A673 (cell line): ENCODE measurements around the gene LDLRAD3. TPM values are rescaled to one million over a fixed set of nuclear protein-coding genes. Genes with fewer than 3 reads are reported as not detected.
"Not testable (repeated sequence)": the region's sequence is repeated elsewhere in the genome, so short reads cannot be mapped to it uniquely, and the experiment has no call there.

ENCODE experiments used
- BruUV-seq: library from RNA; stranded (reverse); fragments of 400-500 nt; replicated peaks from 2 replicates; lab custom pipeline; 2021; lab: Mats Ljungman, UMichigan
- CTCF ChIA-PET: fragments of 300-600 bp; sonication (Branson Sonifier 250); formaldehyde crosslinking; loops from one replicate; lab custom pipeline; 2022; ENCODE audit warnings: antibody characterized with exemption; lab: Charles Lee
- POLR2A ChIA-PET: fragments of 300-600 bp; sonication (Branson Sonifier 250); formaldehyde crosslinking; loops from one replicate; lab custom pipeline; 2022; ENCODE audit warnings: antibody characterized with exemption; ENCODE audit not compliant: low non-redundant PET; lab: Charles Lee
- DNase-seq: peaks from one replicate; pipeline ENCODE4 v3.0.0-alpha.2; 2015; ENCODE audit warnings: low spot score
- H3K27ac ChIP-seq: fragments of 200-600 bp; sonication (generic); 2 replicates; pipeline ENCODE4 v1.5.1; 2016; ENCODE audit warnings: mixed run types, low read depth, mild to moderate bottlenecking, mixed read lengths, antibody characterized with exemption, low read length; ENCODE audit not compliant: poor library complexity, severe bottlenecking
- H3K27me3 ChIP-seq: fragments of 200-600 bp; sonication (generic); replicated peaks from 2 replicates; pipeline ENCODE4 v1.6.1; 2017; ENCODE audit warnings: mixed run types, low read depth, mild to moderate bottlenecking, mixed read lengths, antibody characterized with exemption, low read length; ENCODE audit not compliant: insufficient read depth, poor library complexity
- H3K36me3 ChIP-seq: fragments of 200-600 bp; sonication (generic); 2 replicates; pipeline ENCODE4 v1.6.1; 2016; ENCODE audit warnings: mixed run types, mild to moderate bottlenecking, mixed read lengths, antibody characterized with exemption, low read length; ENCODE audit not compliant: insufficient read depth, poor library complexity, severe bottlenecking
- H3K4me1 ChIP-seq: fragments of 200-600 bp; sonication (generic); 2 replicates; pipeline ENCODE4 v1.6.1; 2017; ENCODE audit warnings: mixed run types, mild to moderate bottlenecking, mixed read lengths, antibody characterized with exemption, low read length; ENCODE audit not compliant: insufficient read depth, poor library complexity, severe bottlenecking
- H3K4me3 ChIP-seq: fragments of 200-600 bp; sonication (generic); 2 replicates; pipeline ENCODE4 v1.5.1; 2016; ENCODE audit warnings: low read depth, mixed run types, mild to moderate bottlenecking, mixed read lengths, low read length; ENCODE audit not compliant: poor library complexity, severe bottlenecking
- H3K9me3 ChIP-seq: fragments of 200-600 bp; sonication (generic); 2 replicates; pipeline ENCODE4 v1.6.1; 2016; ENCODE audit warnings: mixed run types, low read depth, mild to moderate bottlenecking, mixed read lengths, antibody characterized with exemption, low read length; ENCODE audit not compliant: poor library complexity, severe bottlenecking
- EZH2 ChIP-seq: fragments of 200-600 bp; sonication (generic); IDR thresholded peaks from 2 replicates; pipeline ENCODE4 v1.6.1; 2017; ENCODE audit warnings: borderline replicate concordance, low read depth, mild to moderate bottlenecking, mixed read lengths, antibody characterized with exemption, low read length; ENCODE audit not compliant: poor library complexity, severe bottlenecking
- intact Hi-C: fragments of 100-400 bp; cut with micrococcal nuclease; formaldehyde crosslinking; loops from one replicate; pipeline ENCODE4 v1.10.0; 2022; ENCODE audit not compliant: unreplicated experiment
- total RNA-seq: library from RNA; stranded (reverse); gene quantifications from 2 replicates; pipeline ENCODE4 v1.2.3, GENCODE V29; 2021
- TF ChIP-seq, protein P1 (sequence below): fragments of 300-800, 200-600 bp; sonication (generic); conservative IDR thresholded peaks from 2 replicates; pipeline ENCODE4 v1.5.1; 2017; ENCODE audit warnings: low read depth, mild to moderate bottlenecking, antibody characterized with exemption, low read length, moderate library complexity, mixed read lengths

The LDLRAD3 gene
- total RNA-seq, 1 experiment from 2014 or later = 13.1 TPM

DNA sequence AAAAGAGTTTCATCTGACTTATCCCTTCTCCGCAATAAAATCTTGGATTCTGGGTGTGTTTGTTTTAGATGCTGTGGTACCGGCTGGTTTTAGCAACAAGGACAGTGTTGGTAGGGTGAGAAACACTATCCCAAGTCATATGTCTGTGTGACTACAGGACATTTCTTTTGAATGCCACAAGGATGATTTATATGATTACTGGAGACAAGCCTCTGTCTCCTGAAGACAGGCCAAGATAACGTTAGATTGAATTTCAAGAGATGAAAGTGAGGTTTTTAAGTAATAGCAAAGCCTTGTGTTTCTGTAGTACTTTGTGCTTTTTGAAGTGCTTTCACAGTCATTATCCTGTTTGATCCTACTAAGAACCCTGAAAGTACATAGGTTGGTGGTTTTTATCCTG, 243.8 kb downstream of the LDLRAD3 start:
- intact Hi-C loops = no loop called here
- H3K4me3 ChIP-seq = no peak overlapping the region
- H3K36me3 ChIP-seq = no peaks in the 10 kb centered on the region
- BruUV-seq = no TSS peak
- no peak for DNase-seq
- ChIA-PET CTCF (no interaction called here), POLR2A (no interaction called here)
- no peaks in the 10 kb centered on the region for H3K4me1 ChIP-seq
- TF ChIP-seq, protein P1, sequence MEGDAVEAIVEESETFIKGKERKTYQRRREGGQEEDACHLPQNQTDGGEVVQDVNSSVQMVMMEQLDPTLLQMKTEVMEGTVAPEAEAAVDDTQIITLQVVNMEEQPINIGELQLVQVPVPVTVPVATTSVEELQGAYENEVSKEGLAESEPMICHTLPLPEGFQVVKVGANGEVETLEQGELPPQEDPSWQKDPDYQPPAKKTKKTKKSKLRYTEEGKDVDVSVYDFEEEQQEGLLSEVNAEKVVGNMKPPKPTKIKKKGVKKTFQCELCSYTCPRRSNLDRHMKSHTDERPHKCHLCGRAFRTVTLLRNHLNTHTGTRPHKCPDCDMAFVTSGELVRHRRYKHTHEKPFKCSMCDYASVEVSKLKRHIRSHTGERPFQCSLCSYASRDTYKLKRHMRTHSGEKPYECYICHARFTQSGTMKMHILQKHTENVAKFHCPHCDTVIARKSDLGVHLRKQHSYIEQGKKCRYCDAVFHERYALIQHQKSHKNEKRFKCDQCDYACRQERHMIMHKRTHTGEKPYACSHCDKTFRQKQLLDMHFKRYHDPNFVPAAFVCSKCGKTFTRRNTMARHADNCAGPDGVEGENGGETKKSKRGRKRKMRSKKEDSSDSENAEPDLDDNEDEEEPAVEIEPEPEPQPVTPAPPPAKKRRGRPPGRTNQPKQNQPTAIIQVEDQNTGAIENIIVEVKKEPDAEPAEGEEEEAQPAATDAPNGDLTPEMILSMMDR = no peak
- no peak for TF ChIP-seq EZH2
- no peaks in the 10 kb centered on the region for H3K9me3 ChIP-seq
- no peaks in the 10 kb centered on the region for H3K27me3 ChIP-seq
- no peak overlapping the region for H3K27ac ChIP-seq

DNA sequence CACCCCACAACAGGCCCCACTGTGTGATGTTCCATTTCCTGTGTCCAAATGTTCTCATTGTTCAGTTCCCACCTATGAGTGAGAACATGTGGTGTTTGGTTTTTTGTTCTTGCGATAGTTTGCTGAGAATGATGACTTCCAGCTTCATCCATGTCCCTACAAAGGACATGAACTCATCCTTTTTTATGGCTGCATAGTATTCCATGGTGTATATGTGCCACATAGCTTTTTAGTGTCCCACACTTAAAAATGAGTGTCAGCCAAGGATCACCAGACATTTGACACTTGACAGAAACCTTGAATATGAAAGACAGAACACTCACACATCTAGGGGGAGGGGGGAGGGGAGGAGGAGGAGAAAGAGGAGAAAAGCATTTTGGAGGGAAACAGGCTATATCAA, 245.9 kb downstream of the LDLRAD3 start:
- POLR2A ChIA-PET, H3K27me3 ChIP-seq, H3K36me3 ChIP-seq, CTCF ChIA-PET, H3K4me1 ChIP-seq, H3K4me3 ChIP-seq, H3K9me3 ChIP-seq, H3K27ac ChIP-seq, DNase-seq, BruUV-seq, intact Hi-C loops: not testable (repeated sequence)

DNA sequence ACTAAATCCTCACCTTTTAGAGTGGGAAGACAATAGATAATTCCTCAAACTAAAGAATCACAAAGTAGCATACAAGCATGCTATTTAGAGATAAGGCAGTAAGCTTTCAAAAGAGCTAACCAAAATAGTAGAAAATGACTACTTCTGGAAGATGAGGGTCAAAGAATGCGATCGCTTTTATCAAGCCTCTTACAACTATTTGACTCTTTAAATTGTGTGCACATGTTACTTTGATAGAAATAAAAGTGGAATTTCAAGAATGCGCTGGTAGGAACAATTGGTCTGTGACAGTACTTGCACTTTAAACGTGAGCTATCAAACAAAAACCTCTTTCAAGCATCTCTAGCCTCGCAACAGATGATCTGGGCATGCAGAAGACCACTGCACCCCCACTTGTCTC, 248.1 kb downstream of the LDLRAD3 start:
- Histone ChIP-seq H3K27me3 (no peaks in the 10 kb centered on the region), H3K4me1 (peaks cover 12% of the 10 kb centered on the region), H3K27ac (no peak overlapping the region), H3K4me3 (no peak overlapping the region), H3K9me3 (no peaks in the 10 kb centered on the region), H3K36me3 (no peaks in the 10 kb centered on the region)
- ChIA-PET CTCF (no interaction called here), POLR2A (no interaction called here)
- no peak for DNase-seq
- no TSS peak for BruUV-seq
- no peak for TF ChIP-seq EZH2
- TF ChIP-seq, protein P1 = no peak
- intact Hi-C loops = no loop called here
